Common myeloid progenitor, CD34-positive (primary cell): ENCODE data around the gene TEAD1.
A peak's percentile ranks its signal among the peaks of the same experiment; 100 is the strongest.

Source experiments
- CTCF ChIA-PET: fragments of 350-600 bp; sonication (Branson Sonifier 250); formaldehyde crosslinking; loops from one replicate; lab custom pipeline; 2021; ENCODE audit warnings: antibody characterized with exemption; lab: Charles Lee
- POLR2A ChIA-PET: fragments of 350-600 bp; sonication (Branson Sonifier 250); formaldehyde crosslinking; loops from one replicate; lab custom pipeline; 2021; ENCODE audit warnings: antibody characterized with exemption; lab: Charles Lee
- DNase-seq, 3 donors: peaks; one replicate each; pipeline versions ENCODE4 v3.0.0 to v3.0.0-alpha.2; 2013
- H3K27ac ChIP-seq, 2 experiments: 1 replicate in 1 of 2; 2 replicates in 1 of 2; pipeline ENCODE4 v1.7.0; 2013; ENCODE audit warnings: inconsistent platforms in 2 of 2, low read length in 2 of 2, mild to moderate bottlenecking in 2 of 2, low read depth in 1 of 2, moderate library complexity in 1 of 2; ENCODE audit not compliant: severe bottlenecking in 2 of 2, insufficient read depth in 1 of 2, poor library complexity in 1 of 2
- H3K27me3 ChIP-seq, 5 experiments: replicated peaks in 2 of 5; 1 replicate in 3 of 5; 2 replicates in 2 of 5; pipeline versions ENCODE4 v1.6.1 to v1.7.0; 2013; ENCODE audit warnings: low read length in 4 of 5, mild to moderate bottlenecking in 2 of 5, moderate library complexity in 2 of 5, inconsistent platforms in 1 of 5; ENCODE audit not compliant: insufficient read depth in 5 of 5, control insufficient read depth in 4 of 5
- H3K36me3 ChIP-seq, 4 experiments: 1 replicate in 2 of 4; 2 replicates in 2 of 4; pipeline versions ENCODE4 v1.6.1 to v1.7.0; 2013; ENCODE audit warnings: low read length in 3 of 4, control low read depth in 1 of 4, mild to moderate bottlenecking in 1 of 4; ENCODE audit not compliant: control insufficient read depth in 4 of 4, insufficient read depth in 4 of 4
- H3K4me1 ChIP-seq, 4 experiments: 1 replicate in 3 of 4; 2 replicates in 1 of 4; pipeline versions ENCODE4 v1.6.1 to v1.7.1; 2013; ENCODE audit warnings: low read length in 3 of 4, mild to moderate bottlenecking in 3 of 4, control low read depth in 1 of 4, inconsistent platforms in 1 of 4, moderate library complexity in 1 of 4; ENCODE audit not compliant: control insufficient read depth in 4 of 4, insufficient read depth in 4 of 4; ENCODE audit errors: control extremely low read depth in 1 of 4
- H3K4me3 ChIP-seq, 7 experiments: 1 replicate in 4 of 7; 2 replicates in 3 of 7; pipeline versions ENCODE4 v1.5.1 to v1.7.0; 2013; ENCODE audit warnings: mild to moderate bottlenecking in 7 of 7, low read length in 6 of 7, moderate library complexity in 6 of 7, inconsistent platforms in 2 of 7, low read depth in 2 of 7, control low read depth in 1 of 7; ENCODE audit not compliant: insufficient read depth in 4 of 7, control insufficient read depth in 1 of 7; ENCODE audit errors: extremely low read depth in 1 of 7
- H3K9me3 ChIP-seq, 5 experiments: 1 replicate in 4 of 5; 2 replicates in 1 of 5; pipeline versions ENCODE4 v1.6.1 to v1.7.1; 2013; ENCODE audit warnings: low read length in 4 of 5, mild to moderate bottlenecking in 2 of 5, inconsistent platforms in 1 of 5, low read depth in 1 of 5, moderate library complexity in 1 of 5; ENCODE audit not compliant: control insufficient read depth in 4 of 5, insufficient read depth in 2 of 5; ENCODE audit errors: control extremely low read depth in 1 of 5
- WGBS: methylation state at CpG from one replicate; pipeline ENCODE4 v1.1.5; 2013; ENCODE audit not compliant: insufficient coverage; 5-methylcytosine and 5-hydroxymethylcytosine counted together

The TEAD1 gene

GRCh38 chr11:12664385-12664784 is 9.8 kb upstream of the TEAD1 start:
- DNase-seq, result no peak
- H3K4me1 ChIP-seq, result no peaks in the 10 kb centered on the region
- peaks cover 10 to 65% (median 20%) of the 10 kb centered on the region in 5 experiments for H3K27me3 ChIP-seq
- ChIA-PET POLR2A (no interaction called here), CTCF (interaction anchor here (1.4 kb wide), 1 partner anchor 9 kb away, joined by 4 read pairs; the partner anchor contains the start of gene TEAD1)
- H3K4me3 ChIP-seq, result no peak overlapping the region
- 90% methylated on average over 1 of the region's 1 CpG for WGBS
- peaks cover 0 to 9% (median 3%) of the 10 kb centered on the region in 5 experiments for H3K9me3 ChIP-seq
- H3K36me3 ChIP-seq, result no peaks in the 10 kb centered on the region
- no peak overlapping the region for H3K27ac ChIP-seq

GRCh38 chr11:12666915-12667314 is 7.3 kb upstream of the TEAD1 start:
- ChIA-PET CTCF (no interaction called here), POLR2A (no interaction called here)
- Histone ChIP-seq H3K4me3 (no peak overlapping the region), H3K27me3 (peaks cover 15 to 72% (median 26%) of the 10 kb centered on the region in 5 experiments), H3K4me1 (no peaks in the 10 kb centered on the region), H3K9me3 (peaks cover 0 to 9% (median 3%) of the 10 kb centered on the region in 5 experiments), H3K36me3 (no peaks in the 10 kb centered on the region), H3K27ac (no peak overlapping the region)
- peak in 1 of 3 donors; percentile 13 for DNase-seq
- WGBS, result 67% methylated on average over 1 of the region's 3 CpGs

GRCh38 chr11:12667646-12668045 is 6.6 kb upstream of the TEAD1 start:
- DNase-seq, result no peak
- H3K27me3 ChIP-seq, result peaks cover 22 to 75% (median 33%) of the 10 kb centered on the region in 5 experiments
- no CpG with 5 or more reads among the region's 1 CpG for WGBS
- no peaks in the 10 kb centered on the region for H3K4me1 ChIP-seq
- H3K27ac ChIP-seq, result no peak overlapping the region
- ChIA-PET CTCF (no interaction called here), POLR2A (no interaction called here)
- no peaks in the 10 kb centered on the region for H3K36me3 ChIP-seq
- H3K9me3 ChIP-seq, result peaks cover 0 to 9% (median 3%) of the 10 kb centered on the region in 5 experiments
- H3K4me3 ChIP-seq, result no peak overlapping the region

- DNase-seq, result no peak
- peaks cover 23 to 80% (median 33%) of the 10 kb centered on the region in 5 experiments for H3K27me3 ChIP-seq
- H3K4me1 ChIP-seq, result peaks cover 0 to under 1% (median 0%) of the 10 kb centered on the region in 4 experiments
- 60% methylated on average over 1 of the region's 2 CpGs for WGBS
- ChIA-PET POLR2A (no interaction called here), CTCF (no interaction called here)
- H3K27ac ChIP-seq, result no peak overlapping the region
- no peak overlapping the region for H3K4me3 ChIP-seq
- H3K36me3 ChIP-seq, result no peaks in the 10 kb centered on the region
- peaks cover 0 to 9% (median 3%) of the 10 kb centered on the region in 5 experiments for H3K9me3 ChIP-seq
Observed at GRCh38 chr11:12668166-12668565, 6.1 kb upstream of the TEAD1 start.

- WGBS, result 100% methylated on average over 1 of the region's 3 CpGs
- DNase-seq, result no peak
- Histone ChIP-seq H3K27me3 (peaks cover 23 to 75% (median 34%) of the 10 kb centered on the region in 5 experiments), H3K27ac (no peak overlapping the region), H3K4me1 (peaks cover 3 to 11% (median 9%) of the 10 kb centered on the region in 4 experiments), H3K36me3 (no peaks in the 10 kb centered on the region), H3K9me3 (peaks cover 0 to 8% (median 3%) of the 10 kb centered on the region in 5 experiments), H3K4me3 (no peak overlapping the region)
- POLR2A ChIA-PET, result no interaction called here
- CTCF ChIA-PET, result no interaction called here
Observed at GRCh38 chr11:12669930-12670329, 4.3 kb upstream of the TEAD1 start.

- no peak overlapping the region for H3K4me3 ChIP-seq
- peaks cover 3 to 11% (median 9%) of the 10 kb centered on the region in 4 experiments for H3K4me1 ChIP-seq
- CTCF ChIA-PET, result no interaction called here
- peaks cover 28 to 78% (median 35%) of the 10 kb centered on the region in 5 experiments for H3K27me3 ChIP-seq
- POLR2A ChIA-PET, result no interaction called here
- H3K27ac ChIP-seq, result no peak overlapping the region
- DNase-seq, result no peak
- WGBS, result 83% methylated on average over 1 of the region's 6 CpGs
- H3K36me3 ChIP-seq, result no peaks in the 10 kb centered on the region
- peaks cover 0 to 8% (median 3%) of the 10 kb centered on the region in 5 experiments for H3K9me3 ChIP-seq
Observed at GRCh38 chr11:12671370-12671769, 2.9 kb upstream of the TEAD1 start.

- H3K4me3 ChIP-seq, result peak overlapping the region; percentile 28 to 82 (median 63)
- no peaks in the 10 kb centered on the region for H3K36me3 ChIP-seq
- no peak for DNase-seq
- peaks cover 30 to 85% (median 48%) of the 10 kb centered on the region in 5 experiments for H3K27me3 ChIP-seq
- 6% methylated on average over 9 of the region's 12 CpGs for WGBS
- POLR2A ChIA-PET, result no interaction called here
- H3K9me3 ChIP-seq, result no peaks in the 10 kb centered on the region
- H3K27ac ChIP-seq, result peak overlapping the region in 1 of 2 experiments; percentile 29
- peaks cover 3 to 11% (median 9%) of the 10 kb centered on the region in 4 experiments for H3K4me1 ChIP-seq
- CTCF ChIA-PET, result interaction anchor here (1.7 kb wide), 1 partner anchor 10 kb away, joined by 4 read pairs; no protein-coding TSS in a partner anchor
Observed at GRCh38 chr11:12673601-12673923, 659 bp upstream of the TEAD1 start.
